ENCODE results near the gene SLC5A5. TPM values are rescaled to one million over a fixed set of nuclear protein-coding genes. Genes with fewer than 3 reads are reported as not detected.

Gene SLC5A5
- total and polyA plus RNA-seq, 8 donors: 0.02 to 0.16 TPM; not detected in 6

- Histone ChIP-seq H3K27me3 (no peaks in the 10 kb centered on the region), H3K4me1 (peaks cover 0 to 8% (median 0%) of the 10 kb centered on the region in 3 donors), H3K27ac (no peak overlapping the region), H3K4me3 (no peak overlapping the region), H3K36me3 (peaks cover 0 to 3% (median 0%) of the 10 kb centered on the region in 3 donors), H3K9me3 (no peaks in the 10 kb centered on the region)
- 79 to 84% methylated on average over 4 of the region's 4 CpGs for WGBS, 2 donors
- ATAC-seq: no peak
- no peak for DNase-seq
- intact Hi-C loops (cut with DNase I): loop anchor here (5.0 kb wide), 2 partner anchors 53 to 118 kb away; no protein-coding TSS in a partner anchor
- no peak for FAIRE-seq
- TF ChIP-seq CTCF (IDR thresholded peaks at IDR 0.05): no peak
Measured at GRCh38 chr19:17944301-17944700, 72.6 kb downstream of the SLC5A5 start.

Other genes with a start within 250 kb of the SLC5A5 start
- gene UNC13A, start 183.6 kb upstream of the SLC5A5 start, total RNA-seq: 1 to 10 TPM in 3 of 6 donors, under 1 TPM in 3; 0.92 to 5.3 (median 1.3) TPM
- 10 to 100 TPM in 1 of 2 donors, 1 to 10 TPM in 1; 4.1 to 10.5 TPM for gene UNC13A, start 183.6 kb upstream of the SLC5A5 start, polyA plus RNA-seq
- gene MAP1S, start 152.5 kb upstream of the SLC5A5 start, total RNA-seq: 10 to 100 TPM; 13.9 to 35.6 (median 21.3) TPM
- gene MAP1S, start 152.5 kb upstream of the SLC5A5 start, polyA plus RNA-seq: 10 to 100 TPM; 22.1 to 22.4 TPM
- gene FCHO1, start 120.5 kb upstream of the SLC5A5 start, total RNA-seq: 1 to 10 TPM in 3 of 6 donors, under 1 TPM in 3; 0.43 to 2.5 (median 1.2) TPM
- gene FCHO1, start 120.5 kb upstream of the SLC5A5 start, polyA plus RNA-seq: 1 to 10 TPM; 1.3 to 1.4 TPM
- 1 to 10 TPM; 2.1 to 6.0 (median 3.9) TPM for gene B3GNT3, start 76.8 kb upstream of the SLC5A5 start, total RNA-seq
- 1 to 10 TPM; 1.7 to 2.6 TPM for gene B3GNT3, start 76.8 kb upstream of the SLC5A5 start, polyA plus RNA-seq
- gene INSL3, start 50.4 kb upstream of the SLC5A5 start, total RNA-seq: not detected
- not detected for gene INSL3, start 50.4 kb upstream of the SLC5A5 start, polyA plus RNA-seq
- gene JAK3, start 24.0 kb upstream of the SLC5A5 start, total RNA-seq: 1 to 10 TPM; 1.1 to 6.6 (median 1.7) TPM
- gene JAK3, start 24.0 kb upstream of the SLC5A5 start, polyA plus RNA-seq: 1 to 10 TPM; 2.9 to 4.3 TPM
- gene RPL18A, start 12.0 kb upstream of the SLC5A5 start, total RNA-seq: 1,000 to 10,000 TPM; 1,116 to 2,379 (median 1,559) TPM
- 1,000 to 10,000 TPM; 1,339 to 1,436 TPM for gene RPL18A, start 12.0 kb upstream of the SLC5A5 start, polyA plus RNA-seq
- 10 to 100 TPM; 15.0 to 35.5 (median 28.9) TPM for gene CCDC124, start 61.1 kb downstream of the SLC5A5 start, total RNA-seq
- 10 to 100 TPM; 62.0 to 71.8 TPM for gene CCDC124, start 61.1 kb downstream of the SLC5A5 start, polyA plus RNA-seq
- gene KCNN1, start 95.2 kb downstream of the SLC5A5 start, total RNA-seq: under 1 TPM in 1 of 6 donors, not detected in 5; 0.19 TPM
- under 1 TPM; 0.08 to 0.33 TPM for gene KCNN1, start 95.2 kb downstream of the SLC5A5 start, polyA plus RNA-seq
- gene ARRDC2, start 136.2 kb downstream of the SLC5A5 start, total RNA-seq: 10 to 100 TPM in 1 of 6 donors, 1 to 10 TPM in 5; 3.8 to 22.0 (median 8.1) TPM
- gene ARRDC2, start 136.2 kb downstream of the SLC5A5 start, polyA plus RNA-seq: 10 to 100 TPM; 32.3 to 34.8 TPM
- gene IL12RB1, start 215.0 kb downstream of the SLC5A5 start, total RNA-seq: 1 to 10 TPM in 1 of 6 donors, under 1 TPM in 5; 0.19 to 1.1 (median 0.53) TPM
- under 1 TPM; 0.15 to 0.40 TPM for gene IL12RB1, start 215.0 kb downstream of the SLC5A5 start, polyA plus RNA-seq
- 10 to 100 TPM; 19.7 to 27.5 (median 24.2) TPM for gene MAST3, start 225.8 kb downstream of the SLC5A5 start, total RNA-seq
- gene MAST3, start 225.8 kb downstream of the SLC5A5 start, polyA plus RNA-seq: 10 to 100 TPM; 13.7 to 24.7 TPM

Data from pancreas (tissue), 10 donors.